ENCODE measurements around the gene DYNC2I2.
"Not testable (repeated sequence)": the region's sequence is repeated elsewhere in the genome, so short reads cannot be mapped to it uniquely, and the experiment has no call there.

The DYNC2I2 gene

GRCh38 chr9:128593039-128593438 is 63.6 kb downstream of the DYNC2I2 start:
- TF ChIP-seq, protein P1, sequence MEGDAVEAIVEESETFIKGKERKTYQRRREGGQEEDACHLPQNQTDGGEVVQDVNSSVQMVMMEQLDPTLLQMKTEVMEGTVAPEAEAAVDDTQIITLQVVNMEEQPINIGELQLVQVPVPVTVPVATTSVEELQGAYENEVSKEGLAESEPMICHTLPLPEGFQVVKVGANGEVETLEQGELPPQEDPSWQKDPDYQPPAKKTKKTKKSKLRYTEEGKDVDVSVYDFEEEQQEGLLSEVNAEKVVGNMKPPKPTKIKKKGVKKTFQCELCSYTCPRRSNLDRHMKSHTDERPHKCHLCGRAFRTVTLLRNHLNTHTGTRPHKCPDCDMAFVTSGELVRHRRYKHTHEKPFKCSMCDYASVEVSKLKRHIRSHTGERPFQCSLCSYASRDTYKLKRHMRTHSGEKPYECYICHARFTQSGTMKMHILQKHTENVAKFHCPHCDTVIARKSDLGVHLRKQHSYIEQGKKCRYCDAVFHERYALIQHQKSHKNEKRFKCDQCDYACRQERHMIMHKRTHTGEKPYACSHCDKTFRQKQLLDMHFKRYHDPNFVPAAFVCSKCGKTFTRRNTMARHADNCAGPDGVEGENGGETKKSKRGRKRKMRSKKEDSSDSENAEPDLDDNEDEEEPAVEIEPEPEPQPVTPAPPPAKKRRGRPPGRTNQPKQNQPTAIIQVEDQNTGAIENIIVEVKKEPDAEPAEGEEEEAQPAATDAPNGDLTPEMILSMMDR (IDR thresholded peaks at IDR 0.05; ENCODE audit: control insufficient read depth, insufficient read depth, low read depth, low read length, missing control alignments) = no peak
- DNase-seq (ENCODE audit: low read depth) = no peak
- no peak overlapping the region for H3K4me3 ChIP-seq (ENCODE audit: control insufficient read depth, low read depth, low read length)

- TF ChIP-seq, protein P1 (IDR thresholded peaks at IDR 0.05; ENCODE audit: control insufficient read depth, insufficient read depth, low read depth, low read length, missing control alignments) = no peak
- no peak for DNase-seq (ENCODE audit: low read depth)
- no peak overlapping the region for H3K4me3 ChIP-seq (ENCODE audit: control insufficient read depth, low read depth, low read length)
Observed at GRCh38 chr9:128588581-128589233, 67.9 kb downstream of the DYNC2I2 start.

DNA sequence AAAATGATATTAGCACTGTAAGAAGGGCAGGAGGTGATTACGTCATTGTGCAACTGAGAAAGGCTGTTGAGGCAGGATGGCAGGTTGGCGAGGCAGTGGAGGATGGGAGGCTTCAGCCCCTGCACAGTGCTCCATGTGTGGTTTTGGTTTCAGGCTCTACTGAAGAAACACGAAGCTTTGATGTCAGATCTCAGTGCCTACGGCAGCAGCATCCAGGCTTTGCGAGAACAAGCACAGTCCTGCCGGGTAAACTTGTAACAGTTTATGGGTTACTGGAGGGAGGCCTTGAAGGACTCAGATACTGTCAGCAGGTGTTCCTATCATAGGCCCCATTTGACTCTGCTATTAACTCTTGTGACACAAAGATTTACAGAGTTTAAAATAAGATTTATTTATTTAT is 69.2 kb downstream of the DYNC2I2 start:
- no peak overlapping the region for H3K4me3 ChIP-seq (ENCODE audit: control insufficient read depth, low read depth, low read length)
- TF ChIP-seq, protein P1 (IDR thresholded peaks at IDR 0.05; ENCODE audit: control insufficient read depth, insufficient read depth, low read depth, low read length, missing control alignments) = no peak
- no peak for DNase-seq (ENCODE audit: low read depth)

DNA sequence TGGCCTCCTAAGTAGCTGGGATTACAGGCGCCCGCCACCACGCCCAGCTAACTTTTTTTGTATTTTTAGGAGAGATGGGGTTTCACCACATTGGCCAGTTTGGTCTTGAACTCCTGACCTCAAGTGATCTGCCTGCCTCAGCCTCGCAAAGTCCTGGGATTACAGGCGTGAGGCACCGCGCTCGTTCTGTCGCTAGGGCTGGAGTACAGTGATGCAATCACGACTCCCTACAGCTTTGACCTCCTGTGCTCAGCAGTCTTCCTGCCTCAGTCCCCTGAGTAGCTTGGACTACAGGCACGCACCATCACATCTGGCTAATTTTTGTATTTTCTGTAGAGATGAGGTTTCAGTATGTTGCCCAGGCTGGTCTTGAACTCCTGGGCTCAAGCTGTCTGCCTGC is 69.7 kb downstream of the DYNC2I2 start:
- H3K4me3 ChIP-seq (ENCODE audit: control insufficient read depth, low read depth, low read length); DNase-seq (ENCODE audit: low read depth): not testable (repeated sequence)

- H3K4me3 ChIP-seq (ENCODE audit: control insufficient read depth, low read depth, low read length); DNase-seq (ENCODE audit: low read depth): not testable (repeated sequence)
Observed at GRCh38 chr9:128585155-128585554, 71.5 kb downstream of the DYNC2I2 start.

Measured in AG09309 (cell line).